Neuronal stem cell (in vitro differentiated cells): ENCODE results near the gene PNPLA2.

Experiments
- DNase-seq: peaks from one replicate; pipeline ENCODE4 v3.0.0-alpha.2; 2013; ENCODE audit warnings: low spot score
- H2AFZ ChIP-seq: one replicate; pipeline ENCODE4 v1.6.1; 2013; ENCODE audit warnings: mild to moderate bottlenecking, low read length, inconsistent platforms
- H2AK5ac ChIP-seq: 2 replicates; pipeline ENCODE4 v1.6.1; 2013; ENCODE audit warnings: low read depth, mild to moderate bottlenecking, inconsistent platforms, low read length, moderate library complexity, mixed read lengths
- H2BK120ac ChIP-seq: 2 replicates; pipeline ENCODE4 v1.6.1; 2013; ENCODE audit warnings: low read depth, mild to moderate bottlenecking, inconsistent platforms, low read length, moderate library complexity, mixed read lengths
- H2BK12ac ChIP-seq: one replicate; pipeline ENCODE4 v1.6.1; 2013; ENCODE audit warnings: low read length, inconsistent platforms
- H2BK15ac ChIP-seq: 2 replicates; pipeline ENCODE4 v1.6.1; 2013; ENCODE audit warnings: mild to moderate bottlenecking, low read length, inconsistent platforms, mixed read lengths
- H2BK5ac ChIP-seq: one replicate; pipeline ENCODE4 v1.6.1; 2013; ENCODE audit warnings: inconsistent platforms, mild to moderate bottlenecking, low read length, moderate library complexity
- H3K14ac ChIP-seq: one replicate; pipeline ENCODE4 v1.6.1; 2013; ENCODE audit warnings: low read length, inconsistent platforms
- H3K18ac ChIP-seq: 2 replicates; pipeline ENCODE4 v1.6.1; 2013; ENCODE audit warnings: low read length, inconsistent platforms
- H3K23ac ChIP-seq: 2 replicates; pipeline ENCODE4 v1.6.1; 2013; ENCODE audit warnings: low read depth, mild to moderate bottlenecking, mixed read lengths, low read length, inconsistent platforms; ENCODE audit not compliant: poor library complexity
- H3K27ac ChIP-seq: replicated peaks from 3 replicates; pipeline ENCODE4 v1.5.1; 2013; ENCODE audit warnings: low read length, inconsistent platforms
- H3K27me3 ChIP-seq, 3 experiments: 2 replicates each; pipeline ENCODE4 v1.6.1; 2013; ENCODE audit warnings: low read length in 3 of 3, mild to moderate bottlenecking in 2 of 3, inconsistent platforms in 1 of 3, low read depth in 1 of 3, mixed read lengths in 1 of 3, moderate library complexity in 1 of 3; ENCODE audit not compliant: control insufficient read depth in 3 of 3, insufficient read depth in 3 of 3
- H3K36me3 ChIP-seq, 2 donors: replicated peaks in 1 of 2; 2 replicates each; pipeline ENCODE4 v1.6.1; 2013; ENCODE audit warnings: low read length in 2 of 2; ENCODE audit not compliant: control insufficient read depth in 2 of 2, insufficient read depth in 2 of 2
- H3K4ac ChIP-seq: 2 replicates; pipeline ENCODE4 v1.6.1; 2013; ENCODE audit warnings: inconsistent platforms, mild to moderate bottlenecking, low read length, moderate library complexity
- H3K4me1 ChIP-seq, 2 donors: 1 replicate in 1 of 2; 2 replicates in 1 of 2; pipeline ENCODE4 v1.6.1; 2013; ENCODE audit warnings: low read length in 2 of 2, low read depth in 1 of 2; ENCODE audit not compliant: control insufficient read depth in 2 of 2, insufficient read depth in 1 of 2
- H3K4me2 ChIP-seq: one replicate; pipeline ENCODE4 v1.6.1; 2013; ENCODE audit warnings: mild to moderate bottlenecking, low read length, inconsistent platforms; ENCODE audit not compliant: insufficient read depth, poor library complexity, severe bottlenecking
- H3K4me3 ChIP-seq, 2 donors: 2 replicates each; pipeline ENCODE4 v1.5.1; 2013; ENCODE audit warnings: low read length in 2 of 2, mild to moderate bottlenecking in 2 of 2, inconsistent platforms in 1 of 2, moderate library complexity in 1 of 2
- H3K79me1 ChIP-seq: one replicate; pipeline ENCODE4 v1.6.1; 2013; ENCODE audit warnings: low read depth, mild to moderate bottlenecking, inconsistent platforms, low read length, moderate library complexity
- H3K9ac ChIP-seq: one replicate; pipeline ENCODE4 v1.6.1; 2013; ENCODE audit warnings: mild to moderate bottlenecking, low read depth, low read length, inconsistent platforms; ENCODE audit not compliant: poor library complexity
- H3K9me3 ChIP-seq, 2 donors: replicated peaks in 1 of 2; 2 replicates each; pipeline versions ENCODE3 to v1.6.1; 2013; ENCODE audit warnings: low read length in 2 of 2, mild to moderate bottlenecking in 2 of 2, inconsistent platforms in 1 of 2, low read depth in 1 of 2, mixed read lengths in 1 of 2, moderate library complexity in 1 of 2; ENCODE audit not compliant: control insufficient read depth in 2 of 2, insufficient read depth in 1 of 2
- H4K8ac ChIP-seq: one replicate; pipeline ENCODE4 v1.6.1; 2013; ENCODE audit warnings: low read depth, mild to moderate bottlenecking, inconsistent platforms, low read length, moderate library complexity
- H4K91ac ChIP-seq: one replicate; pipeline ENCODE4 v1.6.1; 2013; ENCODE audit warnings: low read length, low read depth, mild to moderate bottlenecking, inconsistent platforms; ENCODE audit not compliant: poor library complexity
- WGBS, 2 donors: extraction: QIAGEN DNeasy Blood & Tissue Kit; methylation state at CpG; one replicate each; pipeline ENCODE4 v1.1.7; 2013; ENCODE audit warnings: missing lambda C conversion rate in 2 of 2, mixed read lengths in 1 of 2; ENCODE audit not compliant: insufficient read length in 2 of 2, insufficient replicate concordance in 1 of 2; ENCODE audit errors: extremely low coverage in 2 of 2; 5-methylcytosine and 5-hydroxymethylcytosine counted together

PNPLA2 gene

DNA sequence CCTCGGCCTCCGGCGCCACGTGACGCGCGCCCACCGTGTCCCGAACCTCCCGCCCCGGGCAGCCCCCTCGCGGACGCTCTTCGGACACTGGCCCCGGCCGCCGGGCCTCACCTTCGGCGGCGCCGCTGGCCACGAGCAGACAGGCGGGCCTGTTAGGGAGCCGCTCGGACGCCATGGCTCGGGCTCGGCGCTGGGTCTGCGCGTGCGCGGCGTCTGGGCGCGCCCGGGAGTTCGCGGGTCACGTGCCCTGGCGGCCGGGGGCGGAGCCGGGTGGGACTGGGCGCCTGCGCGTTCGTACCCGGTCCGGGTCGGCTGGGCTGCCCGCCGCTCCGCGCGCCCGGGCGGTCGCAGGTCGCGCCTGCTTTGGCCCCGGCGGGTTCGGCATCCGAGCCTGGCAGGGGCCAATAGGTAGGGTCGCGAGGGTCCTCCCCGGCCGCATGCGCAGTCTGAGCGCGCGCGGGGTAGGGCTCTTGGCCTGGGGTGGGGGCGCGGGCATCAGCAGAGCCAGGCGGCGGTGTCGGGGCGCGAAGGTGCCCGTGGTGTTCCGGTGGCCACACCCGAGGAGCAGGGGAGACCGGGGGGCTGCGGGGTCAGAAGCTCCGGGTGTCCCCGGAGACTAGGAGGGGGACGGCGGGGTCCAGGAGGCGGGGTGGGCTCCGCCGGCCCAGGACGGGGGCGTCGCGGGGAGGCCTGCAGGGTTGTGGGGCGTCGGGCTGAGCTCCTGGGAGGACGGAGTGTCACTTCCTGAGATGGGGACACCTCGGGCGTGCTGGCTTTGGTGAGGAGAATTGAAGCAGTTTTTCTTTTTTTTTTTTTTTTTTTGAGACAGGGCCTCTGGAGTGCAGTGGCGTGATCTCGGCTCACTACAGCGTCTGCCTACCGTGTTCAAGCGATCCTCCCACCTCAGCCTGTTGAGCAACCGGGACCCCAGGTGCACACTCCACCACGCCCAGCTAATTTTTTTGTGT, 41.1 kb upstream of the PNPLA2 start, which contains the start of gene GATD1:
GATD1 (minus strand) TSS at position 200 of the 968 bp plus-strand sequence; CDS start at position 175, 25 bp downstream.
- Histone ChIP-seq H2BK5ac (peak within 1 kb of the TSS; percentile 90), H2BK120ac (peak within 1 kb of the TSS; percentile 72), H3K14ac (peak within 1 kb of the TSS; percentile 97), H2BK15ac (peak within 1 kb of the TSS; percentile 89), H3K27ac (peak within 1 kb of the TSS; percentile 86), H3K9me3 (no peaks in the 10 kb centered on the region), H3K79me1 (peaks cover 26% of the 10 kb centered on the region), H4K8ac (no peak within 1 kb of the TSS), H2AK5ac (peak within 1 kb of the TSS; percentile 98), H3K9ac (peak within 1 kb of the TSS; percentile 98), H2AFZ (peak within 1 kb of the TSS; percentile 97), H3K18ac (peak within 1 kb of the TSS; percentile 99), H2BK12ac (peak within 1 kb of the TSS; percentile 58), H4K91ac (peak within 1 kb of the TSS; percentile 89), H3K27me3 (no peaks in the 10 kb centered on the region), H3K23ac (peak within 1 kb of the TSS; percentile 99), H3K4me2 (peak within 1 kb of the TSS; percentile 93), H3K36me3 (peaks cover 14 to 46% of the 10 kb centered on the region in 2 donors), H3K4me1 (peaks cover 6 to 19% of the 10 kb centered on the region in 2 donors), H3K4me3 (peak within 1 kb of the TSS; percentile 61 to 97), H3K4ac (peak within 1 kb of the TSS; percentile 89)
- peak; percentile 93 for DNase-seq
- no CpG with 5 or more reads among the region's 110 CpGs for WGBS, 2 donors

DNA sequence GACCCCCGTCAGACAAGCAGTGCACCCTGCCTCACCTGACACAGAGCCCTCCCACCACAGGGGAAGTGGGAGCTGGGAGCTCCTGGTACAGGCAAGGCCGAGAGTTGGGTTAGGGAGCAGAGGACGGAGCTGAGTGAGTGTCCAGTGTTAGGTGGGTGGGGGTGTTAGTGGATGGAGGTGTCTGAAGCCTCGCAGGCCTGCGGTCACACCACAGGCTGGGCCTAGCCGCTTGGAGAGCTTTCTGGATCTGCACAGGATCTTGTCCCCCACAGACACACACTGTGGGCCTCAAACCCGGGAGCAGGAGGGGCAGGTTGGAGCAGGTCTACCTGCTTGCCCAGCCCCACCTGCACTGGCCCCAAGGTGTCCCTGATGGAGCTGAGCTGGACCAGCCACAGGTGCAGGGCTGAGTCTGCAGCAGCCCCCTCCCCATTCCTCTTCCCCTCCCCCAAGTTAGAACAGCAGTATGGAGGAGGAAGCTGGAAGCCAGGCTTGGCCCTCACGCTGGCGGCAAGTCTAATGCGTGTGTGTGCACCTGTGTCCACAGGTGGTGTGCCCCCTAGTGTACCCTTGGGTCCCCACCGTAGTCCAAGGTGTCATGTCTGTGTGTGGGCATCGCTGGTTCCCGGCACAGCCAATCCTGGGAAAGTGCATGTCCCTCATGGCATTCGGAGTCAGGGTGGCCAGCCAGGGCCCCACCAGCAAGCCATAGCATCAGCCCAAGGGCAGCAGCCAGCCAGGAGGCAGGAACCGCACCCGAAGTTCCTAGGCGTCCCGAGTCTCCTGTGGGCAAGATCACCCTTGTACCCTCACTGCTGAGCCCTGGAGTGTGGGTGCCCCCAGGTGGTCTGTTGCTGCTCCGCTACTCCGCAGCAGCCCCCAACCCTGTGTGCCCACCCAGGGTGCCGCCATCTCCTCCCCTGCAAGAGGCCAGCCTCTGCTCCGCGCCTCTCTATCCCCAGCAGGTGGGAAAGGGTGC, 39.4 kb upstream of the PNPLA2 start:
- H2BK5ac ChIP-seq, result no peak overlapping the region
- no peak overlapping the region for H3K4me2 ChIP-seq
- H3K36me3 ChIP-seq, result peaks cover 7 to 29% of the 10 kb centered on the region in 2 donors
- H3K9ac ChIP-seq, result peak overlapping the region; percentile 70
- H3K4ac ChIP-seq, result no peak overlapping the region
- H3K23ac ChIP-seq, result no peak overlapping the region
- no peak overlapping the region for H3K18ac ChIP-seq
- peaks cover 17% of the 10 kb centered on the region for H3K79me1 ChIP-seq
- H4K8ac ChIP-seq, result no peak overlapping the region
- no peak for DNase-seq
- H2AK5ac ChIP-seq, result peak overlapping the region; percentile 75
- no peak overlapping the region for H2BK15ac ChIP-seq
- no CpG with 5 or more reads among the region's 23 CpGs for WGBS, 2 donors
- peaks cover 10 to 21% of the 10 kb centered on the region in 2 donors for H3K4me1 ChIP-seq
- peak overlapping the region; percentile 72 for H2BK120ac ChIP-seq
- H3K9me3 ChIP-seq, result no peaks in the 10 kb centered on the region
- H3K4me3 ChIP-seq, result peak overlapping the region in 1 of 2 donors; percentile 9
- H3K27me3 ChIP-seq, result no peaks in the 10 kb centered on the region
- peak overlapping the region; percentile 22 for H2BK12ac ChIP-seq
- H4K91ac ChIP-seq, result no peak overlapping the region
- H2AFZ ChIP-seq, result no peak overlapping the region
- H3K27ac ChIP-seq, result no peak overlapping the region
- no peak overlapping the region for H3K14ac ChIP-seq

DNA sequence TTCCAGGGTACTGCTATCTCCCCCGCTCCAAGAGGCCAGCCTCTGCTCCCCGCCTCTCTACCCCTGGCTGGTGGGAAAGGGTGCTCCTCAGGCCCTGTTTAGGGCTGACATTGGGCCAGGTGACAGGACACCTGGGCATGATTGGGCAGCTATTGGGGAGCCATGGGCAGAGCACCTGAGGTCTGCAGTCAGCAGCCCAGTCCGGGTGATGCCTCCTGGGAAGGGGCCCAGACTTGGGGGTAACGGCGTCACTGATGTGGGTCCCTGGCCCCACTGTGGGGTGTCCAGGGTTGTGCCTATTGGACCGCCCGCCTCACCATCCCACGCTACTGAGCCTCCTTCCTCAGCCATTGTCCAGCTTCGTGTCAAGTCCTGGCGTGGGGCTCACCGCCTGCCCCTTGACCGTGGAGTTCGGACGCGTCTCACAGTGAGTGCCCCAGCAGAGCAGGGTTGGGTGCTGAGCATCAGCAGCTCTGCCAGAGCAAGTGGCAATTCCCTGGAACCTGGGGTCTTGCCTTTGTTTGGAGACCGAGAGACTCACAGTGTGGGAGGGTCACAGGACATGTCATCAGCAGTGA, 38.7 kb upstream of the PNPLA2 start:
- H2BK5ac ChIP-seq, result no peak overlapping the region
- H3K4me1 ChIP-seq, result peaks cover 10 to 21% of the 10 kb centered on the region in 2 donors
- H3K79me1 ChIP-seq, result peaks cover 15% of the 10 kb centered on the region
- H3K27ac ChIP-seq, result no peak overlapping the region
- H3K27me3 ChIP-seq, result no peaks in the 10 kb centered on the region
- H3K4ac ChIP-seq, result no peak overlapping the region
- no CpG with 5 or more reads among the region's 16 CpGs for WGBS, 2 donors
- H3K9me3 ChIP-seq, result no peaks in the 10 kb centered on the region
- no peak overlapping the region for H3K4me2 ChIP-seq
- H3K9ac ChIP-seq, result peak overlapping the region; percentile 67
- DNase-seq, result no peak
- no peak overlapping the region for H2AFZ ChIP-seq
- H3K14ac ChIP-seq, result no peak overlapping the region
- no peak overlapping the region for H3K18ac ChIP-seq
- H2AK5ac ChIP-seq, result no peak overlapping the region
- no peak overlapping the region for H2BK15ac ChIP-seq
- H4K8ac ChIP-seq, result no peak overlapping the region
- no peak overlapping the region for H2BK12ac ChIP-seq
- H3K4me3 ChIP-seq, result no peak overlapping the region
- no peak overlapping the region for H3K23ac ChIP-seq
- H3K36me3 ChIP-seq, result peaks cover 7 to 24% of the 10 kb centered on the region in 2 donors
- H4K91ac ChIP-seq, result no peak overlapping the region
- H2BK120ac ChIP-seq, result no peak overlapping the region
